Body of pancreas (tissue), 4 donors: ENCODE results near the gene BZW2. TPM values are rescaled to one million over a fixed set of nuclear protein-coding genes. Genes with fewer than 3 reads are reported as not detected.
A peak's percentile ranks its signal among the peaks of the same experiment; 100 is the strongest.

Experiments
- ATAC-seq: fragments of 150-250 bp; one replicate; pipeline ENCODE4 v1.9.1; 2016
- DNase-seq, 4 donors: peaks; one replicate each; pipeline ENCODE4 v3.0.0-alpha.2; 2019
- H3K27ac ChIP-seq, 4 donors: fragments of 200-600 bp; sonication (generic); 1 replicate in 3 of 4; 2 replicates in 1 of 4; pipeline versions ENCODE4 v1.5.1 to v1.6.1; 2016 to 2019; ENCODE audit warnings: mild to moderate bottlenecking in 1 of 4, mixed read lengths in 1 of 4, moderate library complexity in 1 of 4
- H3K27me3 ChIP-seq, 2 donors: fragments of 200-600 bp; sonication (generic); one replicate each; pipeline ENCODE4 v1.6.0; 2016; ENCODE audit warnings: mild to moderate bottlenecking in 1 of 2
- H3K36me3 ChIP-seq, 2 donors: fragments of 200-600 bp; sonication (generic); replicated peaks in 1 of 2; 2 replicates each; pipeline ENCODE4 v1.5.1; 2016; ENCODE audit warnings: low read depth in 2 of 2; ENCODE audit not compliant: insufficient read depth in 1 of 2
- H3K4me1 ChIP-seq: fragments of 200-600 bp; sonication (generic); one replicate; pipeline ENCODE4 v1.6.0; 2016
- H3K4me3 ChIP-seq, 2 donors: fragments of 200-600 bp; sonication (generic); 1 replicate in 1 of 2; 2 replicates in 1 of 2; pipeline ENCODE4 v1.5.1; 2016 to 2019
- H3K9me3 ChIP-seq, 3 donors: fragments of 200-600 bp; sonication (generic); 1 replicate in 2 of 3; 2 replicates in 1 of 3; pipeline ENCODE4 v1.5.1; 2016
- POLR2A ChIP-seq, 3 donors: fragments of 450-650 bp; IDR thresholded peaks; one replicate each; pipeline ENCODE4 v1.6.1; 2016; ENCODE audit warnings: antibody characterized with exemption in 3 of 3, mild to moderate bottlenecking in 2 of 3
- WGBS, 2 donors: methylation state at CpG; one replicate each; pipeline ENCODE4 v1.1.5; 2017; 5-methylcytosine and 5-hydroxymethylcytosine counted together
- intact Hi-C: fragments of 100-400 bp; cut with DNase I; formaldehyde crosslinking; loops from one replicate; pipeline ENCODE4 v1.15.1; 2023
- total RNA-seq, 2 donors: library from RNA; depleted of rRNA; stranded (reverse); fragments of >200 nt; gene quantifications; one replicate each; pipeline ENCODE4 v1.1.0, GENCODE V29; 2016
- TF ChIP-seq, protein P1 (sequence below), 7 experiments: fragments of 450-650 bp in 4 of 7; fragments of 200-600 bp in 3 of 7; sonication (generic) in 3 of 7; IDR thresholded peaks; one replicate each; pipeline ENCODE4 v1.5.1; 2016 to 2019; ENCODE audit warnings: antibody characterized with exemption in 7 of 7

Gene BZW2
- total RNA-seq, 2 donors from 2014 or later = 27.0 to 41.5 TPM

DNA sequence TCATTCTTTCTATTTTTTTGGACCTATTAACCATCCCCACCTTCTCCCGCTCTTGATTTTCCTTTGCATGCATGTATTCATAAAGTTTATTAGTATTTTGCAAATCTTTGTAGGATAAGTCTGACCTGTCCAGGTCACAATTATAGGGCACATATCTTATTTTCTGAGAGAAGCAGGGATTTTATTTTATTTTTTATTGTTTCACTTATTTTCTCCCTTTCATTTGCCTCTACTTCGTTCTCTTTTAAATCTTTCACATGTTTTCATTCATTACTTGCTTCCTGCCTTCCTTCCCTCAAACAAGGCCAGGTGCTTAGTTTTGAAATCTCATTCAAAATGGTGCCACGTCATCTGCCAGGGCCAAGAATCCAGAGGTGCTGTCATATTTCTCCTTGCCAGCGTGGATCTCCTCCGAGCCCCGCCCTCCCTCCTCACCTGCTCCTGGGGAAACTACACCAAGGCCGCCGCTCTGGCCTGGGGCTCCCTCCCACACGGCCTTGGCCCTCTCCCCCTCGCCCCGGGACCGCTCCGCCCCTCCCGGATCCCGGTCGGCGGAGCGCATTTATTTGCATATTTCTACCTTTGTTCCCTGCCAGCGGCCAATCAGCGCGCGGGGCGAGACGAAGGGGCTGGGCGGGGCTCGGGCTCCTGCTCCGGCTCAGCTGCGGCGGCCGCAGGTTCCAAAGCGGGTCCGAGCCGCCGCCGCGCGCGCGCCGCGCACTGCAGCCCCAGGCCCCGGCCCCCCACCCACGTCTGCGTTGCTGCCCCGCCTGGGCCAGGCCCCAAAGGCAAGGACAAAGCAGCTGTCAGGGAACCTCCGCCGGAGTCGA is 107.3 kb downstream of the BZW2 start, which contains the start of gene TSPAN13:
TSPAN13 (plus strand) TSS at position 654 of the 830 bp plus-strand sequence. CDS start 213 bp downstream, outside the sequence.
- ATAC-seq (peak; percentile 97), DNase-seq (peak; percentile 95 to 97 (median 96))
- Histone ChIP-seq H3K9me3 (no peaks in the 10 kb centered on the region), H3K27ac (peak within 1 kb of the TSS; percentile 87 to 93 (median 88)), H3K4me1 (peaks cover 20% of the 10 kb centered on the region), H3K27me3 (no peaks in the 10 kb centered on the region), H3K36me3 (no peaks in the 10 kb centered on the region), H3K4me3 (peak within 1 kb of the TSS; percentile 92 to 99)
- WGBS, 2 donors = 3 to 4% methylated on average over 37 to 47 of the region's 48 CpGs
- intact Hi-C loops = no loop called here
- TF ChIP-seq, protein P1, sequence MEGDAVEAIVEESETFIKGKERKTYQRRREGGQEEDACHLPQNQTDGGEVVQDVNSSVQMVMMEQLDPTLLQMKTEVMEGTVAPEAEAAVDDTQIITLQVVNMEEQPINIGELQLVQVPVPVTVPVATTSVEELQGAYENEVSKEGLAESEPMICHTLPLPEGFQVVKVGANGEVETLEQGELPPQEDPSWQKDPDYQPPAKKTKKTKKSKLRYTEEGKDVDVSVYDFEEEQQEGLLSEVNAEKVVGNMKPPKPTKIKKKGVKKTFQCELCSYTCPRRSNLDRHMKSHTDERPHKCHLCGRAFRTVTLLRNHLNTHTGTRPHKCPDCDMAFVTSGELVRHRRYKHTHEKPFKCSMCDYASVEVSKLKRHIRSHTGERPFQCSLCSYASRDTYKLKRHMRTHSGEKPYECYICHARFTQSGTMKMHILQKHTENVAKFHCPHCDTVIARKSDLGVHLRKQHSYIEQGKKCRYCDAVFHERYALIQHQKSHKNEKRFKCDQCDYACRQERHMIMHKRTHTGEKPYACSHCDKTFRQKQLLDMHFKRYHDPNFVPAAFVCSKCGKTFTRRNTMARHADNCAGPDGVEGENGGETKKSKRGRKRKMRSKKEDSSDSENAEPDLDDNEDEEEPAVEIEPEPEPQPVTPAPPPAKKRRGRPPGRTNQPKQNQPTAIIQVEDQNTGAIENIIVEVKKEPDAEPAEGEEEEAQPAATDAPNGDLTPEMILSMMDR (IDR thresholded peaks at IDR 0.05) = no peak
- TF ChIP-seq POLR2A (IDR thresholded peaks at IDR 0.05) = peak; percentile 63 to 91 (median 74)

DNA sequence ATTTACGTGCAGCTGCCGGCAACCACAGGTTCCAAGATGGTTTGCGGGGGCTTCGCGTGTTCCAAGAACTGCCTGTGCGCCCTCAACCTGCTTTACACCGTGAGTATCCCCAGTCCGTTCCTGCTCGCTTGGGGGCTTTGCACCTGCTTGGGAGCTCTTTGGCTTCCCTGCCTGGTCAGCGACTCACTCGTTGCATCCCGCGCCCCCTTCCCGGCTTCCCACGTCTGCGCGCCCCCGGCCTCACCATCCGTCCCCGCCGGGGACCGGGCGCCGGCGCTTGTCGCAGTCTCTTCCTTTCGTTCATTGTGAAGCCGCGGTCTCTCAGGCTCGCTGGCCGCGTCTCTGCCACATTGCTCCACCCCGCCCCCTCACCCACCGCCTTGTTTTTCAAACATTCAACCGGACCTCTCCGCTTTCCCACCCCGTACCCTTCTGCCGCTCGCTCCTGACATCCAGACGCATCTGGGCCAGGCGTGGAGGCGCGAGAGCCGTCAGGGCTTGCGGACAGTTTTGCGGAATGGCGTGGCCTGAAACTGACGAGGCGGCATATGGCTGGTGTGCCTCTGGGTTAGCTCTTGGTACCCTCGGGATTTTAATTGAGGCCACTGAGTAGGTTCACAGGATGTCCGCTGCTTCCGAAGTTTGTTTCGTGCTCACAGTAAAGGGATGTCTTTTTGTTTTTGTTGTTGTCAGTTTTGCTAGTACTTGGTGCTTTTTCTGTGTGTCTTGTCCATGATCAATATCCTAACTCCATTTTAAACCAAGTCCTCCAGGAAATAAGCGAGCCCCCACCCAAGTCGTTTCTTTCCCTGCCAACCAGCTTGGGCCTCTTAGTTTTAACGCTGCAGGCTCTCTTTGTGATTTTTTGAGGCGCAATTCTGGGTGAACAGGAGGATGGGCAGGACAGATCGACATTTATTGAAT is 108.2 kb downstream of the BZW2 start:
- ATAC-seq = peak; percentile 41
- H3K36me3 ChIP-seq = no peaks in the 10 kb centered on the region
- no peaks in the 10 kb centered on the region for H3K27me3 ChIP-seq
- peak overlapping the region; percentile 92 to 99 for H3K4me3 ChIP-seq
- peak in 2 of 3 donors; percentile 45 to 60 for TF ChIP-seq POLR2A (IDR thresholded peaks at IDR 0.05)
- TF ChIP-seq, protein P1 (IDR thresholded peaks at IDR 0.05) = peak in 1 of 7 experiments; percentile 4
- no peaks in the 10 kb centered on the region for H3K9me3 ChIP-seq
- 1% methylated on average over 47 to 54 of the region's 58 CpGs for WGBS, 2 donors
- H3K27ac ChIP-seq = peak overlapping the region; percentile 87 to 93 (median 88)
- intact Hi-C loops = no loop called here
- DNase-seq = peak; percentile 50 to 69 (median 58)
- peaks cover 20% of the 10 kb centered on the region for H3K4me1 ChIP-seq

DNA sequence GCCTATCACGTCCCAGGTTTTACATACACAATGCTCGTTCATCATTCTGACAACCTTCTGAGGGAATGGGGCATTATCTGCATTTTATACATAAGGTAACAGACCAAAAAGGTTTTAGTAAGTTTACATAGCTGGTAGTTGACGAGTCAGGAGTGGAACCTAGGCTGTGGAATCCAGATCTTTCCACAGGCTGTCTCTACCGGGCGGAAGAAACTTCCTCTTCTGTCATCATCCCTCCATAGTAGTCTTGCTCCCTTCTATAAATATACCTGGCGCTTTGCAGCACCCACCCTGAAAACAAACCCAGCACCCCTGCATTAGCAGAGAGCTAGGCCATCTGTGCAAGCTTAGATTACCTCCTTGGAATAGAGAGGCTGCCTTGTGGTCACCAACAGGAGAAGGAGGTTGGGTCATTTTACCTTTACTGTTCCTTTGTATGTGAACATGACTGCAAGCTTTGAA is 108.9 kb downstream of the BZW2 start:
- Histone ChIP-seq H3K9me3 (no peaks in the 10 kb centered on the region), H3K4me3 (peak overlapping the region; percentile 92 to 99), H3K4me1 (peaks cover 20% of the 10 kb centered on the region), H3K36me3 (no peaks in the 10 kb centered on the region), H3K27me3 (no peaks in the 10 kb centered on the region), H3K27ac (peak overlapping the region; percentile 87 to 93 (median 88))
- 7 to 13% methylated on average over 6 of the region's 6 CpGs for WGBS, 2 donors
- ATAC-seq = no peak
- intact Hi-C loops = no loop called here
- no peak for TF ChIP-seq POLR2A (IDR thresholded peaks at IDR 0.05)
- TF ChIP-seq, protein P1 (IDR thresholded peaks at IDR 0.05) = no peak
- peak in 1 of 4 donors; percentile 12 for DNase-seq

DNA sequence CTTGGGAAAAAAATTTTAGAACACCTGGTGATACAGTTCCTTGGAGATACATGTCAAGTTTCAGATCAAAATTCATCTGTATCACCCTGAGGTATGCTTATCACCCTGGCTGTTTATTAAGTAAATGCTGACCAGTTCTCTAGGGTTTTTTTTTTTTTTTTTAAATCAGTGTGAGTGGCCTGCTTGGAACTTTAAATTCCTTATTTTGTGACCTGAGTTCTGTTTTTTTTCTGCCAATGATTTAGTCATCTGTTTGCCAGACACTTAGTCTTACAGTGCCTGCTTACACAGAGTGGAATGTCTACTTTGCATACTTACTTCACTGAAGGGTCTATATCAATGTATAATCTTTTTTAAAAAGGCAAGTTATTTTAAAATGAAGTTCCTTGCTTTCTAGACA is 109.4 kb downstream of the BZW2 start:
- DNase-seq (no peak), ATAC-seq (no peak)
- intact Hi-C loops = no loop called here
- Histone ChIP-seq H3K4me3 (no peak overlapping the region), H3K27me3 (no peaks in the 10 kb centered on the region), H3K27ac (peak overlapping the region; percentile 87 to 93 (median 88)), H3K36me3 (no peaks in the 10 kb centered on the region), H3K4me1 (peaks cover 20% of the 10 kb centered on the region), H3K9me3 (no peaks in the 10 kb centered on the region)
- TF ChIP-seq POLR2A (IDR thresholded peaks at IDR 0.05) = no peak
- TF ChIP-seq, protein P1 (IDR thresholded peaks at IDR 0.05) = no peak

Other genes starting within 250 kb of the BZW2 start
- gene CRPPA, start 224.6 kb upstream of the BZW2 start, total RNA-seq = 1 to 10 TPM in 1 of 2 donors, under 1 TPM in 1; 0.66 to 1.0 TPM
- gene SOSTDC1, start 180.4 kb upstream of the BZW2 start, total RNA-seq = not detected
- gene LRRC72, start 119.4 kb upstream of the BZW2 start, total RNA-seq = not detected
- gene ANKMY2, start 427 bp upstream of the BZW2 start, total RNA-seq = 10 to 100 TPM in 1 of 2 donors, 1 to 10 TPM in 1; 8.6 to 12.5 TPM
- gene TSPAN13, start 107.6 kb downstream of the BZW2 start, total RNA-seq = 10 to 100 TPM; 24.7 to 50.8 TPM
- 10 to 100 TPM in 1 of 2 donors, 1 to 10 TPM in 1; 6.3 to 20.0 TPM for gene AGR2, start 158.8 kb downstream of the BZW2 start, total RNA-seq
- 10 to 100 TPM in 1 of 2 donors, not detected in 1; 13.2 TPM for gene AGR3, start 235.8 kb downstream of the BZW2 start, total RNA-seq